HUES64 (cell line): ENCODE results near the gene MMP3.

ENCODE experiments used
- H3K27ac ChIP-seq: 2 replicates; pipeline ENCODE4 v1.7.0; 2013; ENCODE audit warnings: low read depth, low read length, inconsistent platforms
- H3K27me3 ChIP-seq: 2 replicates; pipeline ENCODE4 v1.6.1; 2013; ENCODE audit warnings: mild to moderate bottlenecking, low read length; ENCODE audit not compliant: insufficient read depth
- H3K36me3 ChIP-seq: 2 replicates; pipeline ENCODE4 v1.6.1; 2013; ENCODE audit warnings: mild to moderate bottlenecking, low read length; ENCODE audit not compliant: insufficient read depth
- H3K4me1 ChIP-seq: 2 replicates; pipeline ENCODE4 v1.6.1; 2013; ENCODE audit warnings: mild to moderate bottlenecking, low read length, moderate library complexity; ENCODE audit not compliant: insufficient read depth
- H3K4me3 ChIP-seq: 2 replicates; pipeline ENCODE4 v1.5.1; 2013; ENCODE audit warnings: mild to moderate bottlenecking, low read length, moderate library complexity
- H3K9ac ChIP-seq: 2 replicates; pipeline ENCODE4 v1.6.1; 2013; ENCODE audit warnings: mild to moderate bottlenecking, low read depth, low read length
- H3K9me3 ChIP-seq: 2 replicates; pipeline ENCODE4 v1.6.1; 2013; ENCODE audit warnings: low read depth, low read length; ENCODE audit not compliant: insufficient read depth
- WGBS: fragments of 150-250, 120-280 bp; methylation state at CpG from one replicate; pipeline ENCODE4 v1.1.7; 2013; ENCODE audit warnings: missing lambda C conversion rate; 5-methylcytosine and 5-hydroxymethylcytosine counted together

Gene MMP3

GRCh38 chr11:102832612-102833011 is 10.8 kb downstream of the MMP3 start:
- 95% methylated on average over 6 of the region's 7 CpGs for WGBS
- H3K36me3 ChIP-seq, result no peaks in the 10 kb centered on the region
- H3K9ac ChIP-seq, result no peak overlapping the region
- H3K4me3 ChIP-seq, result no peak overlapping the region
- H3K27ac ChIP-seq, result no peak overlapping the region
- H3K9me3 ChIP-seq, result no peaks in the 10 kb centered on the region
- H3K27me3 ChIP-seq, result no peaks in the 10 kb centered on the region
- H3K4me1 ChIP-seq, result peaks cover 19% of the 10 kb centered on the region

- Histone ChIP-seq H3K4me1 (peaks cover 15% of the 10 kb centered on the region), H3K4me3 (no peak overlapping the region), H3K9me3 (no peaks in the 10 kb centered on the region), H3K9ac (no peak overlapping the region), H3K27me3 (no peaks in the 10 kb centered on the region), H3K36me3 (no peaks in the 10 kb centered on the region), H3K27ac (no peak overlapping the region)
- 95% methylated on average over 37 of the region's 38 CpGs for WGBS
Measured at GRCh38 chr11:102831489-102832440, 11.6 kb downstream of the MMP3 start.

- no peak overlapping the region for H3K4me3 ChIP-seq
- H3K4me1 ChIP-seq, result peaks cover 9% of the 10 kb centered on the region
- H3K9me3 ChIP-seq, result peaks cover 2% of the 10 kb centered on the region; the same call in 1 of the 2 replicates
- 92% methylated on average over 1 of the region's 2 CpGs for WGBS
- H3K9ac ChIP-seq, result no peak overlapping the region
- H3K27me3 ChIP-seq, result no peaks in the 10 kb centered on the region
- no peak overlapping the region for H3K27ac ChIP-seq
- no peaks in the 10 kb centered on the region for H3K36me3 ChIP-seq
Measured at GRCh38 chr11:102831128-102831488, 12.3 kb downstream of the MMP3 start.

- Histone ChIP-seq H3K27me3 (no peaks in the 10 kb centered on the region), H3K27ac (no peak overlapping the region), H3K9me3 (peaks cover 9% of the 10 kb centered on the region; the same call in 1 of the 2 replicates), H3K4me3 (no peak overlapping the region), H3K36me3 (no peaks in the 10 kb centered on the region), H3K4me1 (no peaks in the 10 kb centered on the region), H3K9ac (no peak overlapping the region)
- 92% methylated on average over 4 of the region's 5 CpGs for WGBS
Measured at GRCh38 chr11:102830001-102830727, 13.2 kb downstream of the MMP3 start.

- no peak overlapping the region for H3K27ac ChIP-seq
- no peaks in the 10 kb centered on the region for H3K4me1 ChIP-seq
- no peak overlapping the region for H3K9ac ChIP-seq
- H3K27me3 ChIP-seq, result no peaks in the 10 kb centered on the region
- H3K4me3 ChIP-seq, result no peak overlapping the region
- H3K9me3 ChIP-seq, result peaks cover 9% of the 10 kb centered on the region; the same call in 1 of the 2 replicates
- H3K36me3 ChIP-seq, result no peaks in the 10 kb centered on the region
- WGBS, result 90% methylated on average over 6 of the region's 6 CpGs
Measured at GRCh38 chr11:102829316-102830000, 14.0 kb downstream of the MMP3 start.

GRCh38 chr11:102824556-102824955 is 18.9 kb downstream of the MMP3 start:
- Histone ChIP-seq H3K9me3 (peaks cover 9% of the 10 kb centered on the region; the same call in 1 of the 2 replicates), H3K27ac (no peak overlapping the region), H3K9ac (no peak overlapping the region), H3K27me3 (no peaks in the 10 kb centered on the region), H3K36me3 (no peaks in the 10 kb centered on the region), H3K4me3 (no peak overlapping the region), H3K4me1 (no peaks in the 10 kb centered on the region)
- no CpG with 5 or more reads among the region's 1 CpG for WGBS

GRCh38 chr11:102819491-102819890 is 23.9 kb downstream of the MMP3 start:
- Histone ChIP-seq H3K9ac (no peak overlapping the region), H3K4me3 (no peak overlapping the region), H3K27me3 (no peaks in the 10 kb centered on the region), H3K27ac (no peak overlapping the region), H3K4me1 (no peaks in the 10 kb centered on the region), H3K36me3 (no peaks in the 10 kb centered on the region), H3K9me3 (no peaks in the 10 kb centered on the region)
- WGBS, result 90% methylated on average over 6 of the region's 6 CpGs

GRCh38 chr11:102813484-102813883 is 29.9 kb downstream of the MMP3 start:
- WGBS, result 92% methylated on average over 1 of the region's 1 CpG
- Histone ChIP-seq H3K36me3 (no peaks in the 10 kb centered on the region), H3K9ac (no peak overlapping the region)

GRCh38 chr11:102812188-102812587 is 31.2 kb downstream of the MMP3 start:
- Histone ChIP-seq H3K27me3 (no peaks in the 10 kb centered on the region), H3K9ac (no peak overlapping the region), H3K36me3 (no peaks in the 10 kb centered on the region), H3K4me3 (no peak overlapping the region), H3K9me3 (no peaks in the 10 kb centered on the region), H3K4me1 (no peaks in the 10 kb centered on the region), H3K27ac (no peak overlapping the region)
- WGBS, result 93% methylated on average over 3 of the region's 3 CpGs

More at GRCh38 chr11:102813484-102813883, 29.9 kb downstream of the MMP3 start:
- Histone ChIP-seq H3K4me3 (no peak overlapping the region), H3K27me3 (no peaks in the 10 kb centered on the region), H3K4me1 (no peaks in the 10 kb centered on the region), H3K27ac (no peak overlapping the region), H3K9me3 (no peaks in the 10 kb centered on the region)

GRCh38 chr11:102810950-102811660 is 32.3 kb downstream of the MMP3 start:
- H3K4me1 ChIP-seq, result no peaks in the 10 kb centered on the region
- H3K27me3 ChIP-seq, result no peaks in the 10 kb centered on the region
- H3K36me3 ChIP-seq, result no peaks in the 10 kb centered on the region
- no peak overlapping the region for H3K9ac ChIP-seq
- no peak overlapping the region for H3K27ac ChIP-seq
- 33% methylated on average over 3 of the region's 3 CpGs for WGBS
- no peaks in the 10 kb centered on the region for H3K9me3 ChIP-seq
- no peak overlapping the region for H3K4me3 ChIP-seq
